Subcutaneous abdominal adipose tissue (tissue), 5 donors: Measurements from ENCODE around the gene PLCG2.

ENCODE experiments used
- H3K27ac ChIP-seq: one replicate; pipeline ENCODE4 v1.7.0; 2013; ENCODE audit warnings: low read depth, mild to moderate bottlenecking, inconsistent platforms, low read length, moderate library complexity
- H3K27me3 ChIP-seq, 5 donors: one replicate each; pipeline ENCODE4 v1.7.0; 2013; ENCODE audit warnings: low read length in 5 of 5, inconsistent platforms in 1 of 5; ENCODE audit not compliant: control insufficient read depth in 5 of 5, insufficient read depth in 4 of 5
- H3K36me3 ChIP-seq, 5 donors: one replicate each; pipeline ENCODE4 v1.7.0; 2013; ENCODE audit warnings: low read length in 5 of 5; ENCODE audit not compliant: control insufficient read depth in 5 of 5, insufficient read depth in 5 of 5
- H3K4me1 ChIP-seq, 5 donors: one replicate each; pipeline ENCODE4 v1.7.0; 2013; ENCODE audit warnings: low read length in 5 of 5, mild to moderate bottlenecking in 3 of 5, moderate library complexity in 1 of 5; ENCODE audit not compliant: control insufficient read depth in 5 of 5, insufficient read depth in 5 of 5
- H3K4me3 ChIP-seq, 5 donors: one replicate each; pipeline ENCODE4 v1.7.0; 2013; ENCODE audit warnings: low read length in 5 of 5, low read depth in 1 of 5
- H3K9ac ChIP-seq, 5 donors: one replicate each; pipeline ENCODE4 v1.7.0; 2013; ENCODE audit warnings: low read length in 5 of 5, mild to moderate bottlenecking in 4 of 5, moderate library complexity in 3 of 5
- H3K9me3 ChIP-seq, 5 donors: one replicate each; pipeline ENCODE4 v1.7.0; 2013; ENCODE audit warnings: low read length in 5 of 5; ENCODE audit not compliant: control insufficient read depth in 5 of 5
- donor health status: healthy.
- donor health status: healthy.
- donor health status: healthy.
- donor health status: healthy.
- donor health status: healthy.

The PLCG2 gene

GRCh38 chr16:81832801-81833547 lies 53.9 kb downstream of the PLCG2 start:
- Histone ChIP-seq H3K27ac (no peak overlapping the region), H3K9me3 (no peaks in the 10 kb centered on the region), H3K4me3 (no peak overlapping the region), H3K27me3 (no peaks in the 10 kb centered on the region), H3K36me3 (no peaks in the 10 kb centered on the region), H3K4me1 (peaks cover 0 to 29% (median 0%) of the 10 kb centered on the region in 5 donors), H3K9ac (no peak overlapping the region)

GRCh38 chr16:81833751-81834150 lies 54.7 kb downstream of the PLCG2 start:
- Histone ChIP-seq H3K27me3 (no peaks in the 10 kb centered on the region), H3K9ac (no peak overlapping the region), H3K36me3 (no peaks in the 10 kb centered on the region), H3K9me3 (no peaks in the 10 kb centered on the region), H3K27ac (no peak overlapping the region), H3K4me1 (peaks cover 0 to 29% (median 0%) of the 10 kb centered on the region in 5 donors), H3K4me3 (no peak overlapping the region)

GRCh38 chr16:81834868-81835267 lies 55.8 kb downstream of the PLCG2 start:
- Histone ChIP-seq H3K9me3 (no peaks in the 10 kb centered on the region), H3K27me3 (no peaks in the 10 kb centered on the region), H3K36me3 (no peaks in the 10 kb centered on the region), H3K4me1 (peaks cover 0 to 29% (median 0%) of the 10 kb centered on the region in 5 donors), H3K27ac (no peak overlapping the region), H3K4me3 (no peak overlapping the region), H3K9ac (no peak overlapping the region)

- Histone ChIP-seq H3K27ac (no peak overlapping the region), H3K36me3 (no peaks in the 10 kb centered on the region), H3K27me3 (no peaks in the 10 kb centered on the region), H3K4me1 (peaks cover 0 to 25% (median 0%) of the 10 kb centered on the region in 5 donors), H3K9ac (no peak overlapping the region), H3K4me3 (no peak overlapping the region), H3K9me3 (no peaks in the 10 kb centered on the region)
Measured at GRCh38 chr16:81836279-81837054, 57.4 kb downstream of the PLCG2 start.

GRCh38 chr16:81837312-81837751 lies 58.2 kb downstream of the PLCG2 start:
- Histone ChIP-seq H3K4me3 (no peak overlapping the region), H3K4me1 (peaks cover 0 to 19% (median 0%) of the 10 kb centered on the region in 5 donors), H3K27me3 (no peaks in the 10 kb centered on the region), H3K9me3 (no peaks in the 10 kb centered on the region), H3K36me3 (no peaks in the 10 kb centered on the region), H3K27ac (no peak overlapping the region), H3K9ac (no peak overlapping the region)

- H3K9me3 ChIP-seq, result no peaks in the 10 kb centered on the region
- peaks cover 0 to 13% (median 0%) of the 10 kb centered on the region in 5 donors for H3K4me1 ChIP-seq
- no peaks in the 10 kb centered on the region for H3K36me3 ChIP-seq
- H3K4me3 ChIP-seq, result no peak overlapping the region
- H3K27me3 ChIP-seq, result no peaks in the 10 kb centered on the region
- no peak overlapping the region for H3K9ac ChIP-seq
- H3K27ac ChIP-seq, result no peak overlapping the region
Measured at GRCh38 chr16:81838794-81839193, 59.7 kb downstream of the PLCG2 start.

GRCh38 chr16:81841722-81842121 lies 62.6 kb downstream of the PLCG2 start:
- Histone ChIP-seq H3K27me3 (no peaks in the 10 kb centered on the region), H3K27ac (no peak overlapping the region), H3K36me3 (no peaks in the 10 kb centered on the region), H3K9me3 (peaks cover 0 to 6% (median 0%) of the 10 kb centered on the region in 5 donors), H3K4me1 (peaks cover 0 to 11% (median 0%) of the 10 kb centered on the region in 5 donors), H3K4me3 (no peak overlapping the region), H3K9ac (no peak overlapping the region)

GRCh38 chr16:81842564-81843242 lies 63.6 kb downstream of the PLCG2 start:
- Histone ChIP-seq H3K9ac (no peak overlapping the region), H3K27me3 (no peaks in the 10 kb centered on the region), H3K9me3 (peaks cover 0 to 6% (median 0%) of the 10 kb centered on the region in 5 donors), H3K4me3 (no peak overlapping the region), H3K4me1 (peaks cover 0 to 3% (median 0%) of the 10 kb centered on the region in 5 donors), H3K36me3 (no peaks in the 10 kb centered on the region), H3K27ac (no peak overlapping the region)

GRCh38 chr16:81843243-81843582 lies 64.1 kb downstream of the PLCG2 start:
- no peaks in the 10 kb centered on the region for H3K27me3 ChIP-seq

GRCh38 chr16:81843683-81844082 lies 64.6 kb downstream of the PLCG2 start:
- Histone ChIP-seq H3K9ac (no peak overlapping the region), H3K27me3 (no peaks in the 10 kb centered on the region), H3K4me1 (peaks cover 0 to 3% (median 0%) of the 10 kb centered on the region in 5 donors), H3K36me3 (no peaks in the 10 kb centered on the region), H3K4me3 (no peak overlapping the region), H3K9me3 (peaks cover 0 to 6% (median 0%) of the 10 kb centered on the region in 5 donors), H3K27ac (no peak overlapping the region)

More at GRCh38 chr16:81843243-81843582, 64.1 kb downstream of the PLCG2 start:
- H3K27ac ChIP-seq, result no peak overlapping the region
- no peak overlapping the region for H3K4me3 ChIP-seq
- H3K36me3 ChIP-seq, result no peaks in the 10 kb centered on the region
- H3K9ac ChIP-seq, result no peak overlapping the region
- peaks cover 0 to 3% (median 0%) of the 10 kb centered on the region in 5 donors for H3K4me1 ChIP-seq
- H3K9me3 ChIP-seq, result peaks cover 0 to 6% (median 0%) of the 10 kb centered on the region in 5 donors
